NCI-H2227 treated with DMSO at 0.1 percent for 48 hours (cell line): ENCODE measurements around the gene NMNAT1.
A peak's percentile ranks its signal among the peaks of the same experiment; 100 is the strongest.
"Not testable (repeated sequence)": the region's sequence is repeated elsewhere in the genome, so short reads cannot be mapped to it uniquely, and the experiment has no call there.

Source experiments
- DNase-seq: peaks from one replicate; lab custom pipeline; 2025; lab: John Stamatoyannopoulos, UW

The NMNAT1 gene

DNA sequence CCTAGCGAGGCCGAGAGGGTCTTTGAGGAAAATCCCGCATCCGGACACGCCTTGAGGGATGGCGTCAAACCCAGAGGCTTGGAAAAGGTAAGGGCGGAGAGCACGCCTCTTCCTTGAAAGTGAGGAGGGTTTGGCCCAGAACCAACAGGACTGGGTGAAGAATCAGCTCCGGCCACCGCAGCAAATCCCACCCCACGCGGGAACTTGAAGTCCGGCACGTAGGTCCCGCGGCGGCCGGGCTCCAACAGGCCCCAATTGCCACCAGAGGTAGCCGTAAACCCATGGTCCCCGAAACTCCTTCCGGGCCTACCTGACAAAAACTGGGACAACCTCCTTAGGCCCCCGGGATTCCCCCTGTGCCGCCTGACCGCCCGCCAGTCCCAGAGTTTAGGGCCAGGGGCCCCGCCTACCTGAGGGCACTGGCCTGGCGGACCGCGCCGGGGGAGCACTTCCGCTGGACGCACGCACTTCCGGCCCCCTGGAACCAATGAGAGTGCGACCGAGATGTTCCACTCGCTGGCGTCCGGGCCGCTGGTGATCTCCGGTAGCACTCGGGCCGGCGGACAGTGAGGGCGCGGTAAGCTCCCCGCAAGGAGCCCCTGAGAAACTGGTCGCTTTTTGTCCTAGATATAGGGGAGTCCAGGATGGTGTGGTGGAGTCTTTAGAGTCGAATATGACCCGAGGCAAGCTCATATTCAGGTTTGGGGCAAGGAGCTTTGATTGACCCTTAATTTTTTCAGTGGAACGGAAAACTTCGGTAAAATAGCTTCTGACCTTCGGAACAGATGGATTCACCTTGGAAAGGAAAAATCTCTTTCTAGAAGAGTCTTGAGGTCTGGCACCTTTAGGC, at the start of gene NMNAT1, which contains the start of gene LZIC:
NMNAT1 (plus strand) TSS at position 537 of the 850 bp plus-strand sequence. CDS start 28,599 bp downstream, outside the sequence.
LZIC (minus strand) TSS at position 453 of the 850 bp plus-strand sequence. CDS start 6,772 bp downstream, outside the sequence.
- peak; percentile 90 for DNase-seq

DNA sequence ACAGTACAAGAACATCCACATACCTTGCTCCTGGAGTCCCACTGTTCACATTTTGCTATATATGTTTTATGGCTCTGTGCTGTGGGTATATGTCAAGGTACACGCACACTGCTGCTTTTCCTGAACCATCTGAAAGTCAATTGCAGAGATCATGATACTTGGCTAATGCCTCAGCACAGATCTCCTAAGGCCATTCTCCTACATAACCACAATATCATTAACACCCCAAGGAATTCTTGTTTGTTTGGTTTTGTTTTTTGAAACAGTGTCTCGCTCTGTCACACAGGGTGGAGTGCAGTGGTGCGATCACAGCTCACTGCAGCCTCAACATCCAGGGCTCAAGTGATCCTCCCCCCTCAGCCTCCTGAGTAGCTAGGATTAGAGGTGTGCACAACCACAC, 49.2 kb upstream of the NMNAT1 start:
- no peak for DNase-seq

GRCh38 chr1:9900142-9901043, 42.9 kb upstream of the NMNAT1 start:
- no peak for DNase-seq

DNA sequence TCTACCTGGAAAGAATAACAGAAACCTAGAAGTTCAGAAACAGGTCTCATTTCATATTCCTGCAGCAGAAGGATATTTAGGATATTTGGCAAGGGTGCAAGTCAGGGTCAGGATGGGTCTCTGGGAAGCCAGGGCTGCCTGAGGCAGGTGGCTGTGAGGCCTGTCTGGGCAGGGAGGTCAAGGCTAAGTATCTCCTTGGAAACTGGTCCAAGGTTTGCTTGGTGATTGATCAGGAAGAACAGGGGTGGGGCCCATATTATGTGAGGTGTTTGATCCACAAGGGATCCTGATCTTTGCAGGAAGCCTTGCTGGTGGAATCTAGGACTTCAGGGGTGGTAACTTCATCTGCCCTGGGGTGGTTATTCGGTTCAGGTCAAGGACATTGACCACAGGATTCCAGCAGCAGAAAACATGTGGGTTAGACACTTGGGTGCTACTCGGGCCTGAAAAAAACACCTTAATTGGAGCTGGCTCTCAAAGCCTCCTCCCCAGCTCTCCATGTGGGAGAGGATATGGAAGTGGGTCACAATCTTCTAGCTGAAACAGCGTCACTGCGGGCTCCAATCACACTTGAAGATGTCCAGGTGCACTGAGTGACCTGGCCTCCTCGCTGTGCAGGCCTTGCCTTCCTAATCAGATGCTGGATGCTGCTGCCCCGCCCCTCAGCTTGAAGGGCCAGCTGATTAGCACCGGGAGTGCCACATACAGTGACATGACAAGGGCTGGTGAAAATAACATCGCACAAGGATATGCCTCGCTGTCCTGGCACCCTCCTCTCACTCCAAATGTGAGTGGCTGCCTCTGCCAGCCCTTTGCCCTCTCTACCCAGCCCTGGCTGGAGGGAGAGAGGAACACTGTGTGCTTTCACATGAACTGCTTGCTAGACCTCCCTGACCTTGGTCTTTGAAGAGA, 41.9 kb upstream of the NMNAT1 start:
- DNase-seq: no peak

- no peak for DNase-seq
These were observed 41.2 kb upstream of the NMNAT1 start for GRCh38 chr1:9902060-9902452.

GRCh38 chr1:9903801-9904527, 39.3 kb upstream of the NMNAT1 start:
- DNase-seq: no peak

DNA sequence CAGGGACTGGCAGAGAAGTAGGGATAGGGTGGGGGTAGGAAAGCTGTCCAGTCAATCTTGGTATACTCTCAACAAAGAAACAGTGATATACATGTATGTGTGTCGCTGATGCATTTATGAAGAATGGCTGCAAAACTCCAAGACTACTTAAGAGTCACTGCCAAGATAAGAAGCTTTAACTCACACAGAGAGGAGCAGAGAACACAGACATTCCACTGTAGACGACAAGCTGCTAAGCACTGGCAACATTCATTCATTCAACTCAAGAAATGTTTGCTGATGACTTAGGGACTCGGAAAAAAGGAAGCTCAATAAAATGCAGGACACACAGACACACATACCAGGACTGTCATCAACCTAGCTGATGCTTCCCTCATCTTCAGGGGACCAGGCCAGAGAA, 38.7 kb upstream of the NMNAT1 start:
- DNase-seq: no peak

DNA sequence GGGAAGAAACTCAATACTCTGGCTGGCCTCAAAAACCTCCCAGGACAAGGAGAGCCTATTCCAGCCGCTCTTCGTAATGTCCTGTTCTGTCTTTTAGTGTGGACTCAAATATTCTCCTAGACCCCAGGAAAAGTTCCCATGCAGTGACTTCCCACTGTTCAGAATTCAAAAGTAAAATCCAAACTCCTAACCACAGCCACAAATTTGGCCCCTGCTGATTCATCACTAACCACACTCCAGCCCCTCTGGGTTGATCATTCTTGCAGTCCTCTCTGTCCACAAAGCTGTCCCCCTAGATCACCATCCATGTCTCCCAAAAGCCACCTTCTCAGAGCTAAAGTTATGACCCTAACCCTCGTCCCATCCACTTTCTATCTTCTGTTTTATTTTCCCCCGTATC, 38.3 kb upstream of the NMNAT1 start:
- no peak for DNase-seq

GRCh38 chr1:9906466-9906865, 36.8 kb upstream of the NMNAT1 start:
- DNase-seq: no peak

DNA sequence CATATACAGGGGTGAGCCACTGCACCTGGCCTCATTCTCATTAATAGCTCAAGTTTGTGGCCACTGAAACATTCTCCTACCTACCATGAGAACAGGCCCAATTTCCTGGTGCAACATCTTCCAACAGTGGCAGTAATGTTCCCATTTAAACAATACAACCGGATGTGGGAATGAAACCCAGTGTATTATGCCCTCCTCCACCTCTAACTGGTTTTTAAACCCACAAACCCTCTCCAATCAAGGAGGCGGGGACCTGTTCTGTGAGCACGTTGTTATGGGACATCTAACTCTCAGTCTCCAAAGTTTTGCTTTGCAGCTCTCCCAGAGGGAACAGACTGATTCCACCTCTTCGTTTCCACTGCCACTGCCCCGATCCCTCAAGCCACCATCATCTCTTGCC, 35.8 kb upstream of the NMNAT1 start:
- DNase-seq: no peak

DNA sequence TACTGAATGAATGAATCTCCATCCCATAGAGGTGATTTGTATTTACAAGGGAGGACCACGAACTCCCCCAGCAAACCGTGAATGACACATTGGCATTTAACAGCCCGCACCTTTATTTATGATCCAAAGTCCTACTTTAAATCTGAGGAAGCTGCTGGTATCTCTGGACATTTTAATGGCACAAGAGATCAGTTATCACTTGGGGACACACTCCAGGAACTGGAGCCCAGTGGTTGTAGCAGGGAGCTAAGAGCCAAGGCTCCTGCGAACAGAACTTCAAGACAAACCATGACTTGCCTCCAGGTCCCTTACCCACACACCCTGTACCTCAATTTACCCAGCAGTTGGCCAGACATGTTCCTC, 34.4 kb upstream of the NMNAT1 start:
- DNase-seq: no peak

DNA sequence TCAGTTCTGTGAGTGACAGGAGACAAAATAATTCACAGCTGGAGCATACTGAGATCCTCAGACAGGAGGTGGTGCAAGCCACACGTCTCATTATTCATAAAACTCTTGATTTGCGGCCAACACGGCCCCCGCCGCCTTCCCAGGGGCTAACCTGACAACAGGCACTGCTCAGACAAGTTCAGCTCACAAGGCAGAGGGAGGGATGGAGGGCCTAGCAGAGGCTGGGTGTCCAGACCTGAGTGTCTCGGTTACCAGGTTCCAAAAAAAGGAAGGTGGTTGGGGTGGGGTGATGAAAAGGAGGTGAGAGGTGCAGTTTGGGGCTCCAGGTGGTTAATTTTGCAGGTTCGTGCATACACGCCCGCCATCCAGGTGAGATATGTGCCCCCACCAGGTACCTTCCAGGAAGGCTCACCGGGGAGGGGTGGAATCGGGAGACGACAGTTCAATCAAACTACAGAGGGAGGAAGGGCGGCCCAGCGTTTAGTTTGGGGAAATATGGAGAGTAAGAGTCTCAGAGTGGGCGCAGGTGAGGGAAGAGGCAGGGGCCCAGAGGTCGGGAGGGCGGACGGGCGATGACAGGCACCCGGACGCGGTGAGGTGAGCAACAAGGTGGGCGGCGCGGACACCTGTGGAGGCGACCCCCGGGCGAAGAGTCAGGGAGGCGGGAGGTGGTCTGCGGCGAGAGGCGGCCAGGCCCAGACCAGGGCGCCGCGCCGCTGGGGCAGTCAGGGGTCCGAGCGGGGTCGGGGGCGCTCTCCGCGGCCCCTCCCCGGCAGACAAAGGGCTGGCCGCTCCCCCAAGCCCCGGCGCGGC, 33.8 kb upstream of the NMNAT1 start:
- no peak for DNase-seq

DNA sequence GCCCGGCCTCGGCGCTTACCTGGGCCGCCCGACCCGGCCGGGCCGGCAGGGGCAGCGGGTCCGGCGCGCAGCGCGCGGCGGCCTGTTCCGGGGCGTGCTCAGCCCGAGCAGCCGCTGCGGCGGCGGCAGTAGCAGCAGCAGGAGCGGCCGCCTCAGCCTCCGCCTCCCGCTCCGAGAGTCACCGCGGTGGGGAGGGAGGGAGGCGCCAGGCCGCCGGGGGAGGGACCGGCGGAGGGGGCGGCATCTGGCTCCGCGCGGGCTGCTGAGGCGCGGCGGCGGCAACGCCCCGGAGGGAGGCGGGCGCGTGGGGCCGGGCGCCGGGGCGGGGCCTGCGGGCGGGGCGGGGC, 33.2 kb upstream of the NMNAT1 start, which contains the start of gene CTNNBIP1:
CTNNBIP1 (minus strand) TSS at position 194 of the 347 bp plus-strand sequence. CDS start 38,205 bp downstream, outside the sequence.
- no peak for DNase-seq

DNA sequence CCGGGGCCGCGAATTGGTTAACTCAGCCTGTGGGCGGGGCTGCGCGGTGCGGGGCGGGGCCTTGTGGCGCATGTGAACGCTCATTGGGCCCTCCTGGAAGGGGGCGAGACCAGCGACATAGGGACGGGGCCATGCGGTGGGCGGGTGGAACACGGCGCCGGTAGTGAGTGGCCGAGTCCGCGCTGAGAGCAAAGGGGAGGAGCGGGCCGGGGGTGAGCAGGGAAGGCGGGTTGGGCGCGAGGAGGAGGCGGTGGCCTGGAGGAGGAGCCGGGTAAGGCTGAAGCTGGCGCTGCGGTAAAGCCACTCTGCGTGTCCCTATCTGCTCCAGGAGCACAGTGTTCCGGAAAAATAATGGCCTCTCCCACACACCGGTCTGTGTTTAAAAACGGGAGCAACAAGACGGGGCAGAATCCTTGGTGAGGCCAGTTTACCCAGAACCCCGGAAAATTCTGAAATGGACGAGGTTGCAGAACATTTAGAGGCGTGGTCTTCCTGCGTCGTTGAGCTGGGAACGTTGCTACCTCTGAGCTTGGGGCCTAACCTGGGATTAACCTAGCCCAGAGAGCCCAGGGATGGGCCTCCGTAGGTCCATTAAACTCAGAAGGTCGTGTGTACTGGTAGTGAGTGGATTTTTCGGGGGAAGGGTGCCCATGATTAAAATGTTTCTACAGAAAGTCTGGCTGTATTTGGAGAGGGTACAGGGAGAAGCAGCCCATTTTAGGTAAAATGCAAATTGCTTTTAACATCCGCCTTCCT, 32.7 kb upstream of the NMNAT1 start:
- DNase-seq: peak; percentile 99

DNA sequence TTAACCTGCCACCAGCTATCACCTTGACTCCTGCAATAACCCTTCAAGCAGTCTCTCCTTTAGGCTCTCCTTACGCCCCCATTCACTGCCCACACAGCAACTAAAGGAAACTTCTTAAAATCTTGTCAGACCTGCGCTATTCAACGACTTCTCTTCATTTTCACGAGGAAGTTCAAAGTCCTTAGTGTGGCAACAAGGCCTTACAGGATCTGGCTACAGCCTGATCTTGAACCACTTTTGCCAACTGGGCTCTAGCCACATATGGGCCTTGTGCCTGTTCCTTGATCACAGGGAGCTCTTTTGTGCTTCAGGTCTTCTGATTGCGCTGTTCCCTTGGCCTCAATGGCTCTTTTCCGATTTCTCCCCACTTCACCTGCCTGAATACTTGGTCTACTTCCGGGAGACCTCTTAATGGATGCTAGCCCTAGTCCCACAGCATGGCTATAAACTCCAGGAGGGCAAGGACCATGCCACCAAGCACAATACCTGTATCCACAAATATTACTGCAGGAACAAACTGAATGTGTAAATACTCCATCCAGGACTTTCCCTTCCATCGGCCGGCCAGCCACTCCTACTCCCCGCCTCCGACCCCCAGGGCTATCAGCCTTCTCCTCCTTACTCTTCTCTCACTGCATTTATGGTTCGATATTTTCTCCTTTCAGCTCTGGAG, 30.9 kb upstream of the NMNAT1 start:
- DNase-seq: no peak

DNA sequence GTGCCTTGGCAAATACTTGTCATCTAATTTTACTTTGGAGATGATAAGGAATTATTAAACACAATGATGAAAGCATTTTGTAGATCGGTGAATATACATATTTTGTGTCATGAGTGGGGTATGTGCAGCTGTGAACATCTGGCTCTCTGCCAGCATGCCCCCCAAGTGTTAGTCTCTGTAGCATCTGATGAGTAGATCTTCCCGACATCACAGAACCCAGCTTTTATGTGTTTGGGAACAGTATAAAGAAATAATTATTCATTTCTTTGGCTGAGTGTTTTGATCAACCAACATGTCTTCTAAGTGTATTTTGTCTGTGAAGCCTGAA, 28.7 kb upstream of the NMNAT1 start:
- DNase-seq: no peak

DNA sequence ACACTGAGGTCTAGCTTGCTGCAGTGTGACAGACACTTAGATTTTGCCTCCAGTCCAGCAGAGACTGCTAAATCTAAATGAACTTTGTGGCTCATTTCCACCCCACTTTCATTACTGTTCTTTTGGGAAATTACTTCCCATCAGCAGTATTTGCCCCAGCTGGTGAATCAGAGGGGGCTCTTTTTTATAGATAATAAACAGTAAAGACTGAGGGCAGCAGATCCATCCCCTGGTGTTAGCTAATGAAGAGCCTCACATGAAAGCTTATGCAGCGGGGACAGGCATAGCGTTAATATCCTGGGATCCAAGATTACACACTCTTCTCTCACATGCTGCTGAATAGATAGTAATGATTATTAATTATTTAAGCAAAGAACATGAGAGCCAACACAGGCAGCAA, 26.8 kb upstream of the NMNAT1 start:
- DNase-seq: no peak

DNA sequence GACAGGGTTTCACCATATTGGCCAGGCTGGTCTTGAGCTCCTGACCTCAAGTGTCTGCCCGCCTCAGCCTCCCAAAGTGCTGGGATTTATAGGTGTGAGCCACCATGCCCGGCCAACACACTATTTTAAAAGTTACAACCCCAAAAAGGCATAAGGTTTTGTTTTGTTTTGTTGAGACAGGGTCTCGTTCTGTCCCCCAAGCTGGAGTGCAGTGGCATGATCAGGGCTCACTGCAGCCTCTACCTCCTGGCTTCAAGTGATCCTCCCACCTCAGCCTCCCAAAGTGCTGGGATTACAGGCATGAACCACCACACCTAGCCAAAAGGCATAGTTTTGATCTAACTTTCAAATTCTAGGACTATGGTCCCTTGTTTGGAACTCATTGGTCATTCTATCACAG, 25.8 kb upstream of the NMNAT1 start:
- DNase-seq: not testable (repeated sequence)

GRCh38 chr1:9917901-9918300, 25.4 kb upstream of the NMNAT1 start:
- no peak for DNase-seq
